ENCODE results near the gene ZER1.

GRCh38 chr9:128750926-128751595 is 20.7 kb downstream of the ZER1 start:
- no peak for TF ChIP-seq CTCF (conservative IDR thresholded peaks at IDR 0.05; ENCODE audit: low read depth, low read length)
- no peak for TF ChIP-seq MAFK (IDR thresholded peaks at IDR 0.05; ENCODE audit: low read depth, low read length)
- no peak for TF ChIP-seq POLR2A (IDR thresholded peaks at IDR 0.05; ENCODE audit: low read depth, low read length)
- TF ChIP-seq ELK1 (IDR thresholded peaks at IDR 0.05; ENCODE audit: borderline replicate concordance, low read depth, low read length): no peak
- no peak for TF ChIP-seq RAD21 (IDR thresholded peaks at IDR 0.05; ENCODE audit: low read length)
